Parathyroid adenoma (tissue), 2 donors: ENCODE measurements around the gene NF1.

ENCODE experiments used
- H2AFZ ChIP-seq: fragments of 300-600 bp; sonication (generic); one replicate; pipeline ENCODE4 v1.7.0; 2017; ENCODE audit warnings: antibody characterized with exemption, mild to moderate bottlenecking
- H3K27ac ChIP-seq: fragments of 300-600 bp; sonication (generic); one replicate; pipeline ENCODE4 v1.7.0; 2017
- H3K27me3 ChIP-seq: fragments of 300-600 bp; sonication (generic); one replicate; pipeline ENCODE4 v1.7.0; 2017; ENCODE audit warnings: low read length; ENCODE audit not compliant: control insufficient read depth, insufficient read depth
- H3K36me3 ChIP-seq: fragments of 300-600 bp; sonication (generic); one replicate; pipeline ENCODE4 v1.7.0; 2017; ENCODE audit warnings: low read length; ENCODE audit not compliant: control insufficient read depth, insufficient read depth
- H3K4me1 ChIP-seq: fragments of 300-600 bp; sonication (generic); one replicate; pipeline ENCODE4 v1.7.0; 2017; ENCODE audit warnings: control low read depth
- H3K4me2 ChIP-seq: fragments of 300-600 bp; sonication (generic); one replicate; pipeline ENCODE4 v1.7.0; 2017; ENCODE audit warnings: low read length
- H3K4me3 ChIP-seq: fragments of 300-600 bp; sonication (generic); one replicate; pipeline ENCODE4 v1.7.0; 2017; ENCODE audit warnings: low read depth, low read length
- H3K79me2 ChIP-seq: fragments of 300-600 bp; sonication (generic); one replicate; pipeline ENCODE4 v1.7.0; 2017; ENCODE audit warnings: control low read depth
- H3K9ac ChIP-seq: fragments of 300-600 bp; sonication (generic); one replicate; pipeline ENCODE4 v1.7.0; 2017; ENCODE audit warnings: mild to moderate bottlenecking
- H3K9me3 ChIP-seq: fragments of 300-600 bp; sonication (generic); one replicate; pipeline ENCODE4 v1.7.0; 2017; ENCODE audit warnings: low read length; ENCODE audit not compliant: control insufficient read depth
- CTCF ChIP-seq: fragments of 300-600 bp; sonication (generic); IDR thresholded peaks from one replicate; pipeline ENCODE4 v1.7.0; 2017; ENCODE audit warnings: antibody characterized with exemption, mild to moderate bottlenecking
- donor health status: primary hyperparathyroidism.

Gene NF1

GRCh38 chr17:31417051-31417792 lies 322.4 kb downstream of the NF1 start:
- H3K4me3 ChIP-seq = no peak overlapping the region
- no peaks in the 10 kb centered on the region for H3K27me3 ChIP-seq
- peaks cover 51% of the 10 kb centered on the region for H3K79me2 ChIP-seq
- no peak overlapping the region for H3K9ac ChIP-seq
- H3K4me1 ChIP-seq = no peaks in the 10 kb centered on the region
- no peak overlapping the region for H3K4me2 ChIP-seq
- no peak overlapping the region for H3K27ac ChIP-seq
- TF ChIP-seq CTCF = no peak
- no peak overlapping the region for H2AFZ ChIP-seq
- H3K9me3 ChIP-seq = no peaks in the 10 kb centered on the region
- H3K36me3 ChIP-seq = no peaks in the 10 kb centered on the region

GRCh38 chr17:31418773-31419350 lies 324.1 kb downstream of the NF1 start:
- TF ChIP-seq CTCF = no peak
- Histone ChIP-seq H3K79me2 (peaks cover 40% of the 10 kb centered on the region), H3K27me3 (no peaks in the 10 kb centered on the region), H3K9me3 (no peaks in the 10 kb centered on the region), H3K27ac (no peak overlapping the region), H3K4me3 (no peak overlapping the region), H3K36me3 (no peaks in the 10 kb centered on the region), H3K4me2 (no peak overlapping the region), H2AFZ (no peak overlapping the region), H3K9ac (no peak overlapping the region), H3K4me1 (no peaks in the 10 kb centered on the region)

GRCh38 chr17:31422443-31422842 lies 327.7 kb downstream of the NF1 start:
- no peak overlapping the region for H3K4me3 ChIP-seq
- H3K36me3 ChIP-seq = no peaks in the 10 kb centered on the region
- no peak for TF ChIP-seq CTCF
- no peak overlapping the region for H3K27ac ChIP-seq
- no peak overlapping the region for H3K4me2 ChIP-seq
- no peak overlapping the region for H3K9ac ChIP-seq
- no peaks in the 10 kb centered on the region for H3K27me3 ChIP-seq
- peaks cover 7% of the 10 kb centered on the region for H3K4me1 ChIP-seq
- H3K9me3 ChIP-seq = no peaks in the 10 kb centered on the region
- peaks cover 16% of the 10 kb centered on the region for H3K79me2 ChIP-seq
- H2AFZ ChIP-seq = no peak overlapping the region

- H3K9ac ChIP-seq = no peak overlapping the region
These were observed 330.1 kb downstream of the NF1 start for GRCh38 chr17:31424944-31425281.

More at GRCh38 chr17:31424944-31425281, 330.1 kb downstream of the NF1 start:
- Histone ChIP-seq H3K4me2 (no peak overlapping the region), H3K27me3 (no peaks in the 10 kb centered on the region), H2AFZ (peak overlapping the region; percentile 21), H3K79me2 (peaks cover 15% of the 10 kb centered on the region), H3K4me3 (no peak overlapping the region), H3K4me1 (peaks cover 7% of the 10 kb centered on the region), H3K36me3 (no peaks in the 10 kb centered on the region), H3K27ac (no peak overlapping the region), H3K9me3 (no peaks in the 10 kb centered on the region)
- no peak for TF ChIP-seq CTCF
